G401.6 (cell line): ENCODE measurements around the gene RPH3AL.
"Not testable (repeated sequence)": the region's sequence is repeated elsewhere in the genome, so short reads cannot be mapped to it uniquely, and the experiment has no call there.

Experiments
- FAIRE-seq: peaks from 2 replicates; lab custom pipeline; 2012; peaks lifted over from hg19 to GRCh38; lab: Jason Lieb, UNC

RPH3AL gene

DNA sequence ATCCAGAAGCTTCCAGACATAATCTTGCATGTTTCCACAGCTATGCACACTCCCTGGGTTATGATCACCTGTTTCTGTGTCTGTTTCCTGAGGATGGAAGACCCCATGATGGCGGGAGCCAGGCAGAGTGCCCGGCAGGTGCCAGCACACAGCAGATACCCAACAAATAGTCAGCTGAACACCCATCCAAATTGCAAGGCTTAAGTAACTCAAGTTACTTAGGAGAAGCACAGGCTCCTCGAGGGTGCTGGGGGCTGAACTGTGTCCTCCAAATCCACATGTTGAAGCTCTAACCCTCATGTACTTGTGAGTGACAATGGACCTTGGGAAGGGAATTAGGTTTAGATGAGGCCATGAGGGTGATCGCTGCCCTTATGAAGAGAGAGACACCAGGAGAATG lies 91.7 kb downstream of the RPH3AL start:
- no peak for FAIRE-seq

DNA sequence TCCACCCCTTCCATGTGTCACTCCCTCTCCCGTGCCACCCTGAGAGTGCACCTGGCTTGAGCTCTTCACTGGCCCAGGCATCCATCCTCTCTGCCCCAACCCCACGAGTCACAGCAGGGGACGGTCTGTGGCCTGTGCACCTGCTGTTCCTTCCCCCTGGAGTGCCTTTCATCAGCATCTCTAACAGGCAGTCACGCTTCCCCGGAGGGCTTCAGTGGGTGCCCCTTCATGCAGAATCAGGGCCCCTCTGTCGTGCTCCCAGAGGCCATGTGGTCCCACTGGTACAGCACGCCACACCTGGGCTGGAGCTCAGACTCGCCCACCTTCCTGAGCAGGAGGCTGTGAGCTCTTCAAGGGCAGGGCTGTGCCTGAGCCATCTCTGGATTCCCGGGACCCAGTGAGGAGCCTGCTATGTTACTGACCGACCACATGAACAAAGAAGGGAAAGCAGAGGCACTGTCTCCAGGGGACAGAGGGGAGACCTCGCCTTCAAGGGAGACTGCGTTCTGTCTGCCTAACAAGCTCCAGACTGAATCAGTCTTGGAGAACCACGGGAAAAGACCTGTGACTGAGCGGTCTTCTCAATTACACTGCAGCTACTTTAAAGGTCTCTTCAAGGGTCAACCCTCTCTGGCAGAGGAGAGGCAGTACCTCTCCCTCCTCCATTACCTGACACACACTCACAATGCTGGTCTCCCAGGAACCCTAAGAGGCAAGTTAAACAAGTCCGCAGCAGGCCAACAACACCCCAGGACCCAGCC lies 92.4 kb downstream of the RPH3AL start:
- FAIRE-seq = no peak

DNA sequence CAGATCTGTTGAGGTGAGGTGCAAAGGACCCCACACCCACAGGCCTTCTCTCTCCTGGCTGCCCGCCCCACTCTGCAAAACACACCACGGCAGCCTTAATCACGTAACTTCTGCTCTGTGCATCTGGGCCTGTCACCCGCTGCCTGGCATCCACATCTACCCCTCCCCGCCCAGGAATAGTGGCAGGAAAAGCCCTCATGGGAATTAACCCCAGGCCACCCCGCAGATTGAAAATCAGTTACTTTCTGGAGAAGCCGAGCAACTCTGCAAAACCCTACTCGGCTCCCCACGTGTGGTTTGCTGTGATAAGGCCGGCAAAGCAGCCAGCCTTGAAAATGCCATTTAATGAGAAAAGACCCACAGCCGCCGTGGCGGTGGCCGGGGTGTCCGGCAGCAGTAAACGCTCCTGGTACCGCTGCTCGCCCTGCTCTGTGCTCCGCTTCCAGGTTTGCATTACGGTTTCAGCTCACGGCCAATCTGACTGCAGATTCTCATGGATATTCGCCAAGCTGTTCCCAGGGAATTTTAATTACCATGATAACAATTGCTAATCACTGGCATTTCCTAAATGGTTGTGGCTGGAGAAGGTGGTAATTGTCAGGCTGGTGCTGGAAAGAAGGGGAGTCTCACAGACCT lies 93.1 kb downstream of the RPH3AL start:
- no peak for FAIRE-seq

DNA sequence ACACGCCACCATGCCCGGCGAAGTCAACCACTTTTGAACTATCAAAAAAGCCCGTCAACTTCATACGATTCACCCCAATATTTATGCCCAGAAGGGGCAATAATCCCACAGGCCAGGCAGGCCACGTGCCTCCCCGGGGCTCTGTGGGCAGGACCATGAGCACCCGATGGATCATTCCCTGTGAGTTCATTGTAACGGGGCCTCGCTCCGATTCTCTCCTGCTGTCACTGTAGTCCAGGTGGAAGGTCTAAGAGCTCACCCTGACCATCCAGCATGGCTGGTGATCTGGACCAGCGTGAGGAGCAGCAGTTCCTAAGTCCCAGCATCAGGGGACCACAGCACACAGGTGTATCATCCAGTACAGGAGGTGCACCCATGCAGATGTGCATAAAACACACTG lies 93.7 kb downstream of the RPH3AL start:
- no peak for FAIRE-seq

DNA sequence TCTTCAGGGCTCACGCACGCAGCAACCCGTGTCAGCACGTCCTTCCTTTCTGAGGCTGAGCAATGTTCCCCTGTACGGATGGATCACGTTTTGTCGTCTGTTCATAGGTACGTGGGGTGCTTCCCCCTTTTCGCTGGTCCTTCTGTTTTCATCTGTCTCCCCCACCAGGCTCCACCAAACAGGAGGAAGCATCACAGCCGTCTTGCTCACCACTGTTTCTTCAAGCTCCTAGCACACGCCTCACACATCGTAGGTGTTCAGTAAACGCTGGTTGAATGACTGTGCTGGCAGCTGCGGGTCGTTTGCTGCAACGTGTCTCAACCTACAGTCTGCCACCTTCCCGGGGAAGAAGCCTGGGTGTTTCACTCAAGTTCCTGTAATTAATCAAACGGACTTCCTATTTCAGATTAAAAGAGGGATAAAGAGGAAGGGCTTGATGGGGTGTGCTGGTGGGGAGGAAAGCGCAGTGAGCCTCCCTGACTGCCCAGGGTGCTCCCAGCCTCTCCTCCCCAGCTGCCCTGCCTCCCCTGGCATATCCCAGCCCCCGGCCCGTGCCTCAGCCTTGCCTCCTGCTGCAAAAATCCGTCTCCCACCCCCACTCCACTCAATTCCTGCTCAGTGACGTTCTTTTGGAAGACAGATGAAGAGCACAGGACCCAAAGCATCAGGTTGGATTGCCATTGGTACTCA lies 94.4 kb downstream of the RPH3AL start:
- no peak for FAIRE-seq

DNA sequence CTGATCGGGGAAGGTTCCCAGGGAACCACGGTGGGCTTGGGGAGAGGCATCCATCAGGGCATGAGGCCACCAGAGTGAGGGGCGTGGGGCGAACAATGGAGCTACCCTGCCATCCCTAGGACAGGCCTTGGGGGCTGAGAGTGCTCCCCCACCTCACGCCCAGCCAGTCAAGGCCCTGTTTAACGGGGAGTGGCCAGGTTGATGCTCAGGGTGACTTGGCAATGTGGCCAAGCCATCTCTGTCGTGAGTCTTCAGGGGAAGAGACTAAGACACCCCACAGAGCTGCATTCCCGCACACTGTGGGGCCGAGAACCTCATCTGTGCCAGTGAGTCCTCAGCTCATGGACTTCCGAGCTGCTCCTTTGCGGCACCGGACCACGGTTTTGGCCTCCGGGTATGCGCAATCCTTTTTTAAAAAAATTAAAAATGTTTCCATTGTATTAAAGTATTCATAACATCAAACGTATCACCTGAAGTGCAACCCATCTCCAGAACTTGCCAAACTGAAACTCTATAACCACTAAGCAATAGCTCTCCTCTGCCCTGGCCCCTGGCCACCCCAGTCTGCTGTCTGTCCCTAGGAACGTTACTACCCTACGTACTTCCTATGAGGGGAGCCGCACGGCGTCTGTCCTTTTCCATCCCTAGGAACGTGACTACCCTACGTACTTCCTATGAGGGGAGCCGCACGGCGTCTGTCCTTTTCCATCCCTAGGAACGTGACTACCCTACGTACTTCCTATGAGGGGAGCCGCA lies 99.3 kb downstream of the RPH3AL start:
- no peak for FAIRE-seq

DNA sequence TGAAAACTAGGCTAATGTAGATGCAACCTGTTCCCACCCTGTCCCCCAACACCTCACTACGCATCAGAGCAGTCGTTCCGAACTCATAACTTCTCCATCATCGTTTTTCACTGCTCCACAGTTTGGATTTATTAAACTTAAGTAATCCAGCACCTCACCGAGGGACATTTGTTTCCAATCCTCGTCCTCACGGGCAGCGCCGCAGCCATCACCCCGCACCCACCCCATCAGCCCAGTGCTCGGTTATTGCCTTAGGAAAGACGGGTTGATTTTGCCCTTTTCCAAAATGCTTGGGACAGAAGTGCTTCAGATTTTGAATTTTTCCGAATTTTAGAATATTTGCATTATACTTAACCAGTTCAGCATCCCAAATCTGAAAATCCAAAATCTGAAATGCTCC lies 100.2 kb downstream of the RPH3AL start:
- FAIRE-seq = no peak

DNA sequence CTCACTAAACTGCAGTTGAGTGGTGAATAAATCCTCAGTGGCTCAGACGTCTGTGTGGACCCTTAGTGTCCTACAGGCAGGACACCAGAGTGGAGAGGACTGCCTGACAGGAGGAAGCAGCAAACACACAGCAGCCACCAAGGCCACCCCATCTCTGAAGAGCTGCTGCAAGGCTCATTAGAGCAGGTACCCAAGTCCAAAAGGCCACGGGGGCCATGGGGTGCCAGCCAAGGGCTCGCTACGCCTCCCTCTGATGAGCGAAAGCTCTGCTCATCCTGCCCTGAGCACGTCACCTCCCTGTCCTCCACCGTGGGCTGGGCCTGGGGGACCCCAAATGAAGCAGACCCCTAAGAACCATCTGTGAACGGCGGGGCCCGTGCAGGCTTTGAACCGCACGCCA lies 101.1 kb downstream of the RPH3AL start:
- FAIRE-seq = no peak

DNA sequence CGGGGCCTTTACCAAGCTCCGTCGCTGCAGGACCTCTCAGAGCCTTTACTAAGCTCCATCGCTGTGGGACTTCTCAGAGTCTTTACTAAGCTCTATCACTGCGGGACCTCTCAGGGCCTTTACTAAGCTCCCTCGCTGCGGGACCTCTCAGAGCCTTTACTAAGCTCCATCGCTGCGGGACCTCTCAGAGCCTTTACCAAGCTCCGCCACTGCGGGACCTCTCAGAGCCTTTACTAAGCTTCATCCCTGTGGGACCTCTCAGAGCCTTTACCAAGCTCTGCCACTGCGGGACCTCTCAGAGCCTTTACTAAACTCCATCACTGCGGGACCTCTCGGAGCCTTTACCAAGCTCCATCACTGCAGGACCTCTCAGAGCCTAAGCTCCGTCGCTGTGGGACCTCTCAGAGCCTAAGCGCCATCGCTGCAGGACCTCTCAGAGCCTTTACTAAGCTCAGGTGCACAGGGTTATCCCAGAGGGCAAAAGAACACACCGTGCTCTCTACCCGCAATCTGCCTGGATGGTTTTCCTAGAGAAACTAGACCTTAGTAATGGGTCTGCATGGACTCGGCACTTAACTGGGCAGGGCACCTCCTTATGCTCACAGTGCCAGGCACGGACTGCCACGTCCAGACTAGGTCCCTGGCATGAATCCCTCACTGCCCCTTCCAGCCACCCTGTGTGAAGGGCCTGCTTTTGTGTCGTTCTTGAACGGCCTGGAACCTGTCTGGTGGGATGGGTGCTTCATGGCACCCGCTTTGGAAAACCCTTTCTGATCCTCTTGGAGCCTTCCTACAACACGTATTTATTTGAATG lies 101.9 kb downstream of the RPH3AL start:
- no peak for FAIRE-seq

DNA sequence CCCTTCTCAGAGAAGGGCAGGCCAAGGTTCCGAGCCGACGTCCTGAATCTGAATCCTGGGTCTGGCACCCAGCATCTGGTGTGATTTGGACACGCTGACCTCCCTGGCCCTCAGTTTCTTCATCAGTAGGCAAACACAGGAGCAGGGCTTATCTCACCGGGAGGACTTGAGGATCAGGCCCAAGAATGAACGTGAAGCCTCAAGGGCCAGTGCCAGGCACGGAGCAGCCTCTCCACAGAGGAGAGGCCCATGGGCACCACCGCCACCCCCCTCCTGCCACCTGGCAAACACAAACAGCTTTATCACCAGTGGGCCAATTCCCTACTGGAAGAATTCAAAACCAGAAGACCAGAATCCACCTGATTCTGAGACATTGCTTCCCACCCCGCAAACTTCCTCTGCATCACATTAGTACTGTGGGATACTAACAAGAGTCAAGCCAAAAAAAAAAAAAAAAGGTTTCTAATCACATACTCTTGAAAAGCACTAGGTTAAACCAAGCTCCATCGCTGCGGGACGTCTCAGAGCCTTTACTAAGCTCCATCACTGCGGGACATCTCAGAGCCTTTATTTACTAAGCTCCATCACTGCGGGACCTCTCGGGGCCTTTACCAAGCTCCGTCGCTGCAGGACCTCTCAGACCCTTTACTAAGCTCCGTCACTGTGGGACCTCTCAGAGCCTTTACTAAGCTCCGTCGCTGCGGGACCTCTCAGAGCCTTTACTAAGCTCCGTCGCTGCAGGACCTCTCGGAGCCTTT lies 103.2 kb downstream of the RPH3AL start:
- FAIRE-seq = no peak

DNA sequence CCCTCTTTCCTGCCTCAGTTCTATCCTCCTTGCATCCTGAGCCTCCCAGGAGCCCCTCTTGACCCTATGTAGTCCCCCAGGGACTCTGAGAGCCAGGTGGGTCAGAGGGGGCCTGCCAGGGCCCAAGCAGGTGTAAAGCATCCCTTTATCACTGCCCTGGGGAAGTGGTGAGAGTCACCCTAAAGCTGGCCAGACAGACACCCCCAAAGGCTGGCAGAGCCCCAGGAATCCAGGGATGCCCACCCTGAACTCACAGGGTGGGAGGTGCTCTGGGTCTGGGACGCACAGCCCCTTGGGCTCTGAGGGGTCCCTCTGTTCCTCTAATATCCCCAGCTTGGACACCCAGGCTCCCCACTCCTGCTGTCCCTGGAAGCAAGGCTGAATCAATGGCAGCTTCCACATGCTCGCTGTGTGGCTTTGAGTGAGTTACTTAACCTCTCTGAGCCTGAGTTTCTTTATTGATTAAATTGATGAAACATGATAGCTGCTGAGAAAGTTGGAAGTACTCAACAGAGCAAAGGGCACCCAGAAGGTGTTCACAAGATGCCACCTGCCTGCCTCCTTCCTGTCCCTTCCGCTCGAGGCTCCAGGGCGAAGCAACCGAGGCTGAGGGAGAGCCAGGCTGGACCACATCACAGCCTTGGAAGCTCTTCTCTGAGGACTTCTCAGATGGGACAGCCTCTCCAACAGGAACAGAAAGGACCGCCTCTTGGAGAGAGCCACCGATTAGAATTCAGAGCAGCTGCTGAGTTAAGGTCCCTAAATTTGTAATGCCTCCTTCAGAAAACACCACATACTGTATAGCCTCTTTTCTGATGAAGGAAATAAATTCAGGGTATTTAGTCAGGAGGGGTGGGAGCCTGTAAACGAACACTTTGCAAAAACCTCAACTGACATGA lies 104.0 kb downstream of the RPH3AL start:
- no peak for FAIRE-seq

DNA sequence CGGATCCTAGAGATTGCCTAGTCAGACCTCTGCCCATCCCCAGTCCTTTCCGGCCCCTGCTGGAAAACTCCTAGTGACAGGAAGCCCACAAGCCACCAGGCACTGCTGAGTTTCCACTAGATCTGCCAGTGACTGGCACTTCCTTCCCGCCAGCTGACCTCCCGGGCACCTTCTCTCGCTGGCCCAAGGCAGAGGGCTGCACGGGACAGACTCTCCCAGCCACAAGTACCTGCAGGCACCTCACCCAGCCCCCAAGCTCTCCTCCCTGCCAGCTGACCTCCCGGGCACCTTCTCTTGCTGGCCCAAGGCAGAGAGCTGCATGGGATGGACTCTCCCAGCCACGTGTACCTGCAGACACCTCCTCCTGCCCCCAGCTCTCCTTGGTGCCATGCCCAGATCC lies 104.8 kb downstream of the RPH3AL start:
- no peak for FAIRE-seq

DNA sequence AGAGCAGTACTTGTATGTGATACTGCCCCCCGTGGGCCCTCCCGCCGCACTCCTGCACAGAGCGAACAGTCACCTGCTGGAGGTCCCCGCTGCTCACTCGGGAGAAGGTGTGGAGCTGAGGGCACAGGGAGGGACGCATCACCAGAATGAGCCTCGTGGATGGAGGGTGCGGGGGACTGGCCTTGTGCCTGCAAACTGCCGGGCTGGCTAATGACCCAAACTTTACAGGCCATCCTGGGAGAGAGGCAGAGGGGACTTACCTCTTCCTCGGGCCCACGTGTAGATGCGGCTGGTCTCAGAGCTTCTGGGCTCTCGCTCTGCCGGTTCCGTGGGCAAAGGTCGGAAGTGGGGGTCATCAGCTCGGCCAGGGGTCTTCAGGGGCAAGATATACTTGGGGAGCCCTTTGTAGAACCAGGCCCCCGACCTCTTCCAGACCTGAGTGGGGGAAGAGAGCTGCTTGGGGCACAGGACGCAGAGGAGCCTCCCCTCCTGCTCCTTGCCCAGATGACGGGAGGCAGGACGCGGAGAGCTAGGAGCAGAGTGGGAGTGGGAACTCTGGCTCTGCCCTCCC lies 105.7 kb downstream of the RPH3AL start:
- no peak for FAIRE-seq

DNA sequence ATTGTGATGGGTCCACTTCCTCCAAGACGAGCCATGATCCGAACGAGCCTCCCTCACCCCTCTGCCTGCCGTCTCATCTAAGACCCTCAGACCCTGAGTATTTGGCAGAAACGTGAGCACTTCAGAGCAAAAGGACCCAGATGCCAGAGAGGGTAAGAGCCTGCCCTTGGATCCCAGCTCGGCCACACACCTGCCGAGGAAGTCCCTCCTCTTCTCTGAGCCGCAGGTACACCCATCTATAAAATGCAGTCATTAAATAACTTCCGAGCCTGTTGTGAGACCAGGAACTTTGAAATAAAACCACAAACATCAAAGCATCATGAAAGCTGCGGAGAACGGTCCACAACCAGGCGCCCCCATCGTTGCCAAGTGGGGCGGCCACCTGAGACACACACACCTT lies 106.4 kb downstream of the RPH3AL start:
- no peak for FAIRE-seq

DNA sequence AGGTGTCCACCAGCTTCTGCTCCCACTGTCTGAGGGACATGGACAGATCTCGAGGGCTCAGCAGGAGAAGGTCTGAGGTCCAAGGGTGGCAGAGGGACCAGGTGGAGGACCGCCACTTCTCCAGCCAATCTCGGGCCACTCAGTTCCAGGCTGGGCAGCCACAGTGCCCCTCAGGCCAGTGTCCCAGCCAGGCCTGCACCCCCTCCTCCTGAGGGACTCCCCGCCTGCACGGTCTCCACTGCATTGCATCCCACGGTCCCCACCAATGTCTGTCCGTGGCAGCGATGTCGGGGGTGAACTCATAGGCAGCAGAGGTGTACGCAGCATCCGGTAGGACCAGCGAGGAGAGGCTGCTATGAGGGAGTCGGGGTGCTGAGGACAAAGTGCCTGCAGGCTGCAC lies 107.0 kb downstream of the RPH3AL start:
- no peak for FAIRE-seq

DNA sequence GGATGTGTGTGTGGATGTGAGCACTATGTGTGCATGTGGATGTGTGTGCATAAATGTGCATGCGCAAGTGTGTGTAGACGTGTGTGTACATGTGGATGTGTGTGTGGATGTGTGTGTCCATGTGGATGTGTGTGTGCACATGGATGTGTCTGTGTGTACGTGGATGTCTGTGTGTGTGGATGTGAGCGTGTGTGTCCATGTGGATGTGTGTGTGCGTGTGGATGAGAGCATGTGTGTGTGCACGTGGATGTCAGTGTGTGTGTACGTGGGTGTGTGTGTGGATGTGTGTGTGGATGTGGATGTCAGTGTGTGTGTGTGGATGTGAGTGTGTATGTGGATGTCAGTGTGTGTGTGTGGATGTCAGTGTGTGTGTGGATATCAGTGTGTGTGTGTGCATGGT lies 107.6 kb downstream of the RPH3AL start:
- FAIRE-seq = no peak

DNA sequence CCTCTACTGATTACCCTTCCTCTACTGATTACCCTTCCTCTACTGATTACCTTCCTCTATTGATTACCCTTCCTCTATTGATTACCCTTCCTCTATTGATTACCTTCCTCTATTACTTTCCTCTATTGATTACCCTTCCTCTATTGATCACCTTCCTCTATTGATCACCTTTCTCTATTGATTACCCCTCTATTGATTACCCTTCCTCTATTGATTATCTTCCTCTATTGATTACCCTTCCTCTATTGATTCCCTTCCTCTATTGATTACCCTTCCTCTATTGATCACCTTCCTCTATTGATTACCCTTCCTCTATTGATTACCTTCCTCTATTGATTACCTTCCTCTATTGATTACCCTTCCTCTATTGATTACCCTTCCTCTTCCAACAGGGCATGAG lies 108.7 kb downstream of the RPH3AL start:
- not testable (repeated sequence) for FAIRE-seq

DNA sequence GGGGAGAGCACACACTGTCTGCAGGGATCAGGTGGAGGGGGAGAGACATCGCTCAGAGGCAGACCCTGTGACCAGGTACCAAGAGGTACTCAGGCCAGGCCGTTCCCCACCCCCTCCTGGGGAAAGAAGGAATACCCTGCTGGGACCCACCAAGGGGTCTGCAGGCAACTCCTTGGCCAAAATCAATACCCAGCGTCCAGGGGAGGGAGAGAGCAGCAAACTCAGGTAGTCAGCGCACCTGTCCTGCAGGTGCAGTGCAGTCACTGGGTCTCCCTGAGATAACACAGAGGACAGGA lies 113.7 kb downstream of the RPH3AL start:
- FAIRE-seq = no peak

DNA sequence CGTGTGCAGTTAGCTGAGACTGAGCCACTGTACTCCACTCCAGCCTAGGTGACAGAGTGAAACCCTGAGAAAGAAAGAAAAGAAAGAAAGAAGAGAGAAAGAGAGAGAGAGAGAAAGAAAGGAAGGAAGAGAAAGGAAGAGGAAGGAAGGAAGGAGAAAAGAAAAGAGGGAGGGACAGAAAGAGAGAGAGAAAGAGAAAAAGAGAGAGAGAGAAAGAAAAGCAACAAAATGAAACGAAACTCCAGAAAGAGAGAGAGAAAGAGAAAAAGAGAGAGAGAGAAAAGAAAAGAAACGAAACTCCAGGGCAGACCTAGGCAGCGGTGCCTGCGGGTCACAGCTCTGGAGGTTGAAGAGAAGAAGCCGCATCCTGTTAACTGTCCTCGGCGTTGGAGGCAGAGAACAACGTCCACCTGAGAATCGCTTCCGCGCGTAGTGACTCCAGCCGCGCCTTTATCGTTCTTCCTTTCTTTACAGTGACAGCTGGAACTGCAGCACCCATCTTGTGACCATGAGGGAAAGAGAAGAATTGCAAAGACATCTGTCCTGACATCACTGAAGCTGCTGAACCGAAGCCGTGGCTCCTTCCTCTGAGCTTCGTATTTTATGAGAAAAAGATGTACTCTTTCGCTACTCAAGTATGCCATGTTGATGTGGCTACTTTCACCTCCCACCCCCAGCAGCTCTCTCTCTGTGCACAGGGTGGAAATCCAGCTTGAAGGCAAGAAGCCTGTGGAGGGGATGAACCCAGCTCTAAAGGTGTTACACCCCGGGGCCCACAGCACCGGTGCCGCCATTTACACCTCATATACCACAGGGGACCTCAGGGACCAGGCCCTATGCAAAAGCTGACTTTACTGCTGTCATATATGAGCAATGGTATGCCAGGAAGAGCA lies 114.3 kb downstream of the RPH3AL start:
- FAIRE-seq = no peak
